ENCODE results near the gene EFCC1.
A peak's percentile ranks its signal among the peaks of the same experiment; 100 is the strongest.

EFCC1 gene

DNA sequence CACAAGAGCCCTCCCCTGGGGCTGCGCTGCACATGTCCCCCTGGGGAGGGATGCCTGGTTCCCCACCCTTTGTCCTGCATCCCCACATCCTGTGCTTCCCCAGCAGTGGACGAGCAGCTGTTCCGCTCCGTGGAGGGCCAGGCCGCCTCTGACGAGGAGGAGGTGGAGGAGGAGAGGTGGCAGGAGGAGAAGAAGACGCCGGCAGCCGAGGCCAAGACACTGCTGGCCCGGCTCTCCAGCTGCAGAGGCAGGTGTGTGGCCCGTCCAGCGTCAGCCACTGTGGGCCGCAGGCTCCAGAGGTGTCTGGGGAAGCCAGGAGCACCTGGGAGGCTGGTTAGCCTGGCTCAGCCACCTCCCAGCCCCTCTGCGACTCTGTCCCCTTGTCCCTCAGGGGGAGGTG, 31.6 kb downstream of the EFCC1 start:
- DNase-seq (ENCODE audit: low read depth): no peak

DNA sequence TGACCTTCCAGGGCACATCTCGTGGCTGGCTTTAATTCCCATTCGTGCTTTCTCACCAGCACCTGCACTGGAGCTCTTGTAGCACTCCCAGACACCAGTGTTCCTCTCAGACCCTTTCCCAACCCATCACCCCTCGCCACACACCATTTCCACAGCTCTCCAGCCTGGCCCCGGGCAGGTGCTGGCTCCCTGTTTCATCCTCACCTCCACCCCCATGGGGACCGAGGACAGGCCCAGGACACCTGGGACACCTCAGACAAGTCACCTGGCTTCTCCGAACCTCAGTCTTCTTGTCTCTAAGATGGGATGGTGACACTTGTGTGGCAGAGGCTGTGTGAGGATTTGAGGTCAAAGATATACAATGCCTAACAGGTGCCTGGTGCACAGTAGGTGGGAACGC, 32.0 kb downstream of the EFCC1 start:
- DNase-seq (ENCODE audit: low read depth): no peak

DNA sequence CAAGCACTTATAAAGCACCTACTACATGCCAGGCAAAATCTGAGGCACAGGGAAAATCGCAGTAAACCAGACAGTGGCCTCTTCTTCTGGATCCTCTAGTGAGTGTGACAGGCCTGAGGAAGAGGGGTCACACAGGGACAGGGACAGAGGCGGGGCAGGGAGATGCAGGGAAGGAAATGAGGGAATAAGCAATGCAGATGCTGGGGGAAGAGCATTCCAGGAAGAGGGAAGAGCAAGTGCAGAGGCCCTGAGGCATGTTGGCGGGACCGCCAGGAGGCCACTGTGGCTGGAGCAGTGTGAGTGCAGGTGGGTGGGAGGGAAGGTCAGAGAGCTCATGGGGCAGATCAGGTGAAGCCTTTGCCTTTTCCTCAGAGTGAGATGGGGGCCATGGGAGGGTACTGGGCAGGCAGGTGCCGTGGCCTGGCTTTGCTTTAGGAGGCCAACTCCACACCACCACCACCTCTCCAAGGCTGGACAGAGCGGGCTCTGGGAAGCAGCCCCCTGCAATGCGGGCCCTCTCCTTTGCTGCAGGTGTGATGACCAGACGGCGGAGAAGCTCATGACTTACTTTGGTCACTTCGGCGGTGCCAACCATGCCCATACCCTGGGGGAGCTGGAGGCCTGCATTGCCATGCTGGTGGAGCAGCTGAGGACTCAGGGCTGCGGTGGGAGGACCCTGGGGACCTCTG, 32.7 kb downstream of the EFCC1 start:
- DNase-seq (ENCODE audit: low read depth): no peak

DNA sequence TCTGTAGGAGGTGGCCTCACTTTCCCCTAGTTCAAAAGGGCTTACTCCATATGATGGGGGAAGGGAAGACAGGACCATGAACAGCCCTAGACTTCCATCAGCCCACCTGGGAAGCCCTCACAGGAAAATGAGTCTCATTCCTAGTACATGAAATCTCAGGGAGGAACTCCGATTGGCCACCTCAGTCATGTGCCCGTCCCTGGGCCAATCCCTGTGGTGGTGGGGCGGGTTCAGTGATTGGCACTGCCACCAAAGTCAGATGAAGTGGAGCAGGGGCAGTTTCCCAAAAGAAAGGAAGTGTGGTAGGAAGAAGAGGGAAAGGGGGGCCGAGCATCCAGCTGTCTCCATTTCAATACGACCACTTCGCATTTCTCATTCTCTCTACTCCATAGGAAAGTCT, 33.5 kb downstream of the EFCC1 start:
- DNase-seq (ENCODE audit: low read depth): no peak

DNA sequence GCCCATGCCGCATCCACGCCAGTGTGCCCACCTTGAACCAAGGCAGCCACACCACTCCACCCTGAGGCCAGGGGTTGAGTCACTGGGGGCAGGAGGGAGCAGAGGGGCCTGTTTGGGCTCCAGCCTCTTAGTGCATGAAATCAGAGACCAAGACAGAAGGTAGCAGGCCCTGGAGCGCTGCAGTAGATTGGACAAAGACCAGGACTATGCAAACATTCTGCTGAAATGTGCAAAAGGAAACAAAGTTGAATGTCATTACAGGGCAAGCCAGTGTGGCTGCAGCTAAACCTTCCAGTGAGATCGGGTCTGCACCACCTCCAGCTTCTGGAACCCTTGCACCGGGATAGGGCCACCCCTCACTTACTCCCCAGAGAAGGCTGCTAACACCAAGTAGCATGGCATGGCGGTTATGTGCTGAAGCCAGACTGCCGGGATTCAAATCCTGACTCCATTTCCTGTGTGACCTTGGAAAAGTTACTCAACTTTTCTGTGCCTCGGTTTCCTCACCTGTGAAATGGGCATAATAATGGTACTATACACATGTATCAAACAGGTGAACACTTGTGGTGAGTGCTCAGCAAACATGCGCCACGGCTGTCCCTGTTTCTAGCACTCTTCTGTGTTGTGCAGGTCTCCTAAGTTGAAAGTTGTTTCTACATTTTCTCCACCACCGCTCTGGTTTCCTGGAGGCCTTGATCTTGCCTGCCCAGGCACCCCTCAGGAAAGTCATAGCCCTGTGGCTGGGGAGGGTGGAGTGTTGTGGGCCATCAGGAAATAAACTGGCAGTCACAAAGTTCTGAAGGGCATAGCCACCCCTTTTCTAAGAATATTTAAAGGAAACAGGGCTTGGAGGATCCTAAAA, 34.5 kb downstream of the EFCC1 start:
- DNase-seq (ENCODE audit: low read depth): no peak

DNA sequence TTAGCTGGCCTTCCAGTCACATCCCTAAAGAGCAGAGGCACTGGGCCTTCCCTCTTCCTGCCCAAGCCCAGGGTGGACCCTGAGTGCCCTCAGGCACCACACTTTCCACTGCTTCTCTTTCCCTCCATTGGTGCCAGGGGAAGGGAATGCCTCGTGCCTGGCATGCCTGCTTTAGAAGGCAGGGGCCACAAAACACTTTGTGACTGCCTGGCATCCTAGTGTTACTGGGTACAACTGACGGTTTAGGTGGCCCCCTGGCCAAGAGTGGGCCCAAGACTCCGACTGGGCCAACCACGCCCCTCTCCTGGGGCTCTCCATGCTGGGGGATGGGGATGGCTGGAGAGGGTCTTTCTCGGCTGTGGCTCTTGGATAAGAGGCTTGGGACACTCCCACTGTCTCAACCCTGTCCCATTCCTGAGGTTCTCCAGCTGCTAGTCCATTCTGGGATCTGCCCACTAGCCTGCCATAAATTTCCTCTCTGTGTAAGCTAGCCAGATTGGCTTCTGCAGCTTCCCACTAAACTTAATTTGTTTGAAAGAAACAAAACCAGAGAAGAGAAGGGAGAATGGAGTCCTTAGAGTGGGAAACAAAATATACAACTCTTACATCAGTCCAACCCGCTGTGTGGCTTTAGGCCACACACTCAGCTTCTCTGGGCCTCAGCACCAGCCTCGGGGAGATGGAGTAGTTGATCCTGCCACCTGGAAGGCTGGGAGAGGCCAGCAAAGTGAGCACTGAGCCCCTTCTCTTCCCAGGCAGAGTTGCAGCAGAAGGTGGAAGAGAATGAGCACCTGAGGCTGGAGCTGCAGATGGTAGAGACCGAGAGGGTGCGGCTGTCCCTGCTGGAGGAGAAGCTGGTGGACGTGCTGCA, 35.4 kb downstream of the EFCC1 start:
- DNase-seq (ENCODE audit: low read depth): no peak

DNA sequence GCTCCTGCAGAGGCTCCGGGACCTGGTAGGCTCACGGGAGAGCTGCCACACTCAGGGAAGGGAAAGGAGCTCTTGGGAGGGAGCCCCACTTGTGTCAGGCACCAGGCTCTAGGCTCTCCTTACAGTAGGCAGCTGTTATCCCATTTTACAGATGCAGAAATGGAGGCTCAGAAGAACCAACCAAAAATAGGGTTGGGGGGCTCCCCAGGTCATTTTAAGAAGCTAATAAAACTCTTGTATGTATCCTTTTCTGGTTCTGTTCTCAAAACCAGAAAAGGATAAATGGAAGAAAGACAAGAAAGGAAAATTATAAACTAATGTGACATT, 36.0 kb downstream of the EFCC1 start:
- DNase-seq (ENCODE audit: low read depth): no peak

DNA sequence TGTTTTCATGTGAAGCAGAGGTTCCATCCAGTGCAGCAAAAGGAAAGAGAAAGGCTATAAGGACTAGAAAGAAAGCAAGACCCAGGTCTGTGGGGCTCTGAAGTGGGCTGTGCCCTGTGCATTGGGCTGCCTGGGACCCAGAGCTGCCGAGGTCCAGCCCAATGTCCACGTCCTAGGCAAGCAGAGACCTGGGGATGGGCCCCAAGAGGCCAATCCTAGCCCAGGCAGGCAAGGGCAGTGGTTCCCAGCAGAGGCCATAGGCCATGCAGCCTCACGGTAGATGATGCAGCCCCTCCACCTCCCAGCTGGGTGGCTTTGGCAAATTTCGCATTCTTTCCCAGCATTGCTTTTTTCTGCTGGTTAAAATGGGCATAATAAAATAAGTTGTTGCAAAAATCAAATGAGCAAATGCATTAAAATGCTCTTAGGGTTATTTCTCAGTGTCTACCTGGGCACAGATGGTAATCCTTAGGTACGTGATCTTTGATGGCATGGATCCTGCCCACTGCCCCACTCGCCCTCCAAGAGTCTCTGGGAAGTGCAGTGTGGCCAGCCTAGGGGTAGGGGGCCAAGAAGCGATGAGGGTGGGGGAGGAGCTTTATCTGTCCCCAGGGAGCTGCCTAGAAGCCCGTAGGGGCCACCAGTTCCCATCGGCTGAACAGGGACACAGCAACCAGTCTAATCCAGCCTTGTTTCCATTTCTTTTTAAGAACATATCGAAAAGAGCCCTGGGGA, 37.2 kb downstream of the EFCC1 start:
- no peak for DNase-seq (ENCODE audit: low read depth)

DNA sequence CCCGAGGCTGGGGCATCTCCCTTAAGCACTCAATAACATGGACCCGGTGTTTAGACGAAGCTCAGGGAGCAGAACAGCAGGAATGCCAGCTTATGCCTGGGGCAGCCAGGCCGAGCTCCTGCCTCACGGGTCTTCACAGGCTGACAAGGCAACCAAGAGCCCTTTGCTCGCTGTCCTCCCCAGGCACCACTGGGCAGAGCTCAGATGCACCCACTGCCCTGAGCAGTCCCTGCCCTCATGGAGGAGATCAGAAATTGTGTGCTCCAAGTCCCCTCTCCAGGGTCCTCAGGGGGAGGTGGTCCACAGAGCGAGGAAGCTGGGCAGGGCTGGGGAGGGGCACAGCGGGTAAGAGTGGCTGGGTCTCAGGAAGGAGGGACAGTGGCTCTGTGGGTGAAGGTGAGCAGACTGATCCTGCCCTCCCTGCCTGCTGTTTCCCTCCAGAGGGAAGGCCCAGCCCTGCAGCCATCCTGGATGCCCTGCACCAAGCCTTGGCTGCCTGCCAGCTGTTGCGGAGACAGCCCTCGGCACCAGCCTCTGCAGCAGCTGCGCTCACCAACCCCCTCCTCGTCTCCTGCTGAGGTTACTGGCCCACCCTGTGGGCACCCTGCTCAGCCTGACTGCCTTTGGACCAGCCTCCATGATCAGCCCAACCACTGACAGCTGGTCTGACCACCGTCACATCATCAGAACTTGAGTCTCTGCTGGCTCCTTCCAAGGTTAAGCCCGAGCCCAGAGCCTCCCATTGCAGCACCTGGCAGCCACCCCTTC, 38.4 kb downstream of the EFCC1 start:
- DNase-seq (ENCODE audit: low read depth): no peak

DNA sequence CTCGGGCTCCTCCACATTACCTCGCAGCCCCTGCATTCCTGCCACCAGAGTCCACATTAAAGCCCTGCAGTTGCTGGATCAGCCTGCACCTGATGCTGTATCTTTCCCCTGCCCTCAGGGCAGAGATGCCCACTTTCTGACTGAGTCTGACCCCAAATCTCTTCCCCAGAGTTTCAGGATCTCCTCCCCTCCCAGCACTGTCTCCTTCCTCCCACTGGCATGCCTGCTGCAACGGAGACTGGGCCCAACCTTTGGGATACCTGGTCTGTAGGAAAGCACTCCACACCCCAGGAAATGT, 38.9 kb downstream of the EFCC1 start:
- no peak for DNase-seq (ENCODE audit: low read depth)

DNA sequence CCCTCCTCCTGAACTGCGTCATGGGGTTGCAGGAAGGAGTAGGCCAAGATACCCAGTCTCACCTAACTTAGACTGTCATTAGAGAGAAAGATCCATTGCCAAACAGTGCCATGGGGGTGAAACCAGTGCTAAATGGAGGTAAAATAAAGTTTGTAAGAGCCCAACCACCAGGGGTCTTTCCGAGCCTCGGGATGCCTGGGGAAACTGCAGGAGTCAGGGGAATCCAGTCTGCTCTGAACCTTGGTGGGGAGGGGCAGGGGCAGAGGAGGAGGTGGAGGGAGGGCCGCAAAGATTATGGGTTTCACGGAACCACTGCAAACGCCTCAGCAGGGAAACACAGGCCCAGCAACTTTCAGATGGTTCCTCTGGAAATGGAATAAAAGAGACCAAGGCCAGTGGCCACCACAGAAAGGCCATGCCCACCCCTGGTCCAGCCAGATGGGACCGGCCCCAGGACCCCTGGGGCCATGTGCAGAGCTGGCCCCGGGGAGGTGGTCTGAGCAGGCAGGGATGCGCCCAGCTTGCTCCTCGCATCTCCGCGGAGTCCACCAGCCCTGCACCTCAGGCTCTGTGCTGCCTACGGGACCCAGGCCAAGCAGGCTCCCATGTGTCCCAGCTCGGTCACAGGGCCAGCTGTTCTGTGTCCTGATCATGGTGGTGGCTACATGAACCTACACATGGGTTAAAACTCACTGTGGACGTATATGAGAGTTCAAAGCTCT, 39.6 kb downstream of the EFCC1 start:
- DNase-seq (ENCODE audit: low read depth): no peak

DNA sequence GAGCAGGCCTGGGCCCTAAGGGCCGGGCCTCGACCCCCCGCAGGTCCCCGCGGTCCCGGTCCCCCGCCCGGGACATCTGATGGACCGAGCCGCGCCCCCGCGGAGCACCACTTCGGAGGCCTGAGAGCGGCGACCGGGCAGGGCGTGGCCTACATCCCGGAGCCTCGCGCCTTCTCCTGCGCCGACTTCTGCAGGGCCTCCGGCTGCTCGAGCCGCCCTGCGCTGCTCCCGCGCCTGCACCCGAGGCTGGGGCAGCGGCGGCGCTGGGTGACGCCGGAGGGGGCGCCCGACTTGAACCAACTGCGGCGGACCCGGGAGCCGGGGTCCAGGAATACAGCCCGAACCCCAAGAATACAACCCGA, 44.6 kb downstream of the EFCC1 start:
- DNase-seq (ENCODE audit: low read depth): peak; percentile 14

DNA sequence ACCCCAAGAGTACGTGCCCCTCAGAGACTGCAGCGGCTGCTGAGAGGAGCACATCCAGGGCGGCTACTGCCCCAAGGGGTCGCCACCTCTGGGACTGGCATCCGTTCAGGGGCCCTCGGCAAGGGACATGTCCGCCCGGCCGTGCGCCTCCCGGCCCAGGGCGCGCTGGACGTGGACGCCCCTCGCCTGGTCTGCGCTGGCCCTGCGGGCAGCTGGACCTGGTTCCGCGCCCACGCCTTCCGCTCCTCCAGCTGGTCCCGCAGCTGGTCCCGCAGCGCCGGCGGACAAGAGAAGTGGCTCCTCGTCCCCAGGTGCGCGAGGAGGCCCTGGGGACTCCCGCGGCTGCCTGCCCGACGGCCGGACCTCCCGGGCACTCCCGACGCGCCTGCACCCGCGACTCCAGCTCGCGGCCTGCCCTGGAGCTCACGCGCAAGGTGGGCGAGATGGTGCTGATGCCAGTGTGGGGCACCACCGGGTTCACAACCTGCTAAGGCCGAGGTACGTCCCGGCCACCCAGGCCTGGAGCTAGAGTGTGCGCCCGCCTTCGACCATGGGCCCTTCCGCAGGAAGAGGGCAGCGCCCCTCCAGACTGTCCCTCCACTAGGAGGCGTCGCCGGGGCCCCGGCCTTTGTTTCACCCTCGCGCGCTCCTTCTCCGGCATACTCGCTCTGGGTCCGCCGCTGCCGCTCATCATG, 45.1 kb downstream of the EFCC1 start:
- DNase-seq (ENCODE audit: low read depth): no peak

DNA sequence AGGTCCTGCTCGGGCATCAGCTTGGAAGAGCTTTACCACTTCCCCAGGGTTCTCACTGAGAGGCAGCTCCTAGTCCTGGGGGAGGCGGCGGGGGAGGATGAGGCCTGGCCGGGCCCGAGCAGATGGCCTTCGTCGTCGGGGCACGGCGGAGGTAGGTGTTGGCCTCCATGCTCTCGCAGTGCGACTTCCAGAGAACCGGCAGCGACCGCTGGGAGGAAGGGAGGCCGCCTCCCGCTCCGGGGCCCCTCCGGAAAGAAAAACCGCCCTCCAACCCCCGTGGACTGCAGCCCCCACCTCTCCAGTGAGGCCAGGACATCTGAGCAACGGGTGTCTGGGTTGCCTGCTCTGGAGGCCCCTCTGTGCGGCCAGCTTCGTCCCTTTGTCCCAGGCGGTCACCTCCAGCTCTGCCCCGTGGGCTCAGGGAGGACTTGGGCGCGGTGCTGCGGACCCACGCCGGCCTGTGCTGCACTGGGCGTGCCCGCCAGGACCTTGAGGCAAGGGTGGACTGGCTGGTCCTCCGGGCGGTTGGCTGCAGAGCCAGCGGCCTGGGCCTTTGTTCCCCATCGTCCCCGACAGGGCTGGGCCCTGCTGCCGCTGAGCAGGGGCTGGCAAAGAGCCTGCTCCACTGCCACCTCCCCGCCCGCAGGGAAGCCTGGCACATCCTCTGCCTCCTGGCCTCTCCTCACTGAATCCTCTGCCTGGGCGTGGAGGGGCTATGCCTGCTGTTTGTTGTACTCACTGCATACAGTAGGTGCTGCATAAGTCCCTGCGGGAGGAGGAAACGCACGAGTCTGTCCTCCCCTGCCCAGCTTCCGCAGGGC, 45.8 kb downstream of the EFCC1 start:
- DNase-seq (ENCODE audit: low read depth): no peak

DNA sequence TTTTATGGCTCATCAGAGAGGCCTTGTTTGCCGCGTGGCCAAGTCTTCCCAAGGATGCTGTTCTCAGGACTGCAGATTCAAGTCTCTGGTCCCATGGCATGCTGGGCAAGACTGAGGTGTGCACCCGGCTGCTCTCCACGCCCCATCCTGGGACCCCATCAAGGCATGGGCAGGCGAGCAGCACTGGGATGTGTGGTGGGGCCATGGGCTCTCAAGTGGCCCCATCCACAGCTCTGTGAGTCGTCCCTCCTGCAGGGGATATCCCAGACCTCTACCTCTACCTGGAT, 46.4 kb downstream of the EFCC1 start:
- no peak for DNase-seq (ENCODE audit: low read depth)

DNA sequence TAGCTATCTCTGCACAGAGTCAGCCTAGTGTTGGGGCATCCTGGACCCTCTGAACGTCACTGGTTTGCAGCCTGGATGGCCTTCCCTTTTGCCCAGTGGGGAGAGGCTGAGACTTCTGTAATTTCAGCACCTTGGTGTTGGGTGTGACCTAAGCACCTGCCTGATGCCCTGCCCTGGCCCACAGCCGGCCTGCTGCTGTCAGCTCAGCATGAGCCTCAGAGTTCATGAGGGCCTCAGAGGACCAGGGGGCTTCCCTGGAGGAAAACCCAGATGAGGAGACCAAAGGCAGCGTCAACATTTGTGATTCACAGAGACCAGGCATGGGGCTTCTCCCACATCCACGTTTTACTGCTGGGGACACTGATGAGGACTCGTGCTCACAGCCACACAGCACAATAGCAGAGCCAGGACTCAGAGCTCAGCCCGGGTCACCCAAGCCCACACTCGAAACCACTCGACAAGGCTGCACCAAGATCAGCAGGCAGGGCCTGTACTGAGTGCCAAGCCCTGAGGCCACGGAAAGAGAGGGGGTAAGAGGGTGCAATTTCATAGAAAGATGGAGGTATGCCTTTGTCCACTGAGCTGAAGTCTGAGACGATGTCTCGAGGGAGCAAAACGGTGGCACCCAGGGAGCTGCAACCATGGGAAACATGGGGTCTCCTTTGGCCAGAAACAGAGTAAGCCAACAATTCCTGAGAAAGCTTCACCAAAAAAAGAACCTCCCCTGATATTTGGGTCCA, 49.6 kb downstream of the EFCC1 start:
- no peak for DNase-seq (ENCODE audit: low read depth)

DNA sequence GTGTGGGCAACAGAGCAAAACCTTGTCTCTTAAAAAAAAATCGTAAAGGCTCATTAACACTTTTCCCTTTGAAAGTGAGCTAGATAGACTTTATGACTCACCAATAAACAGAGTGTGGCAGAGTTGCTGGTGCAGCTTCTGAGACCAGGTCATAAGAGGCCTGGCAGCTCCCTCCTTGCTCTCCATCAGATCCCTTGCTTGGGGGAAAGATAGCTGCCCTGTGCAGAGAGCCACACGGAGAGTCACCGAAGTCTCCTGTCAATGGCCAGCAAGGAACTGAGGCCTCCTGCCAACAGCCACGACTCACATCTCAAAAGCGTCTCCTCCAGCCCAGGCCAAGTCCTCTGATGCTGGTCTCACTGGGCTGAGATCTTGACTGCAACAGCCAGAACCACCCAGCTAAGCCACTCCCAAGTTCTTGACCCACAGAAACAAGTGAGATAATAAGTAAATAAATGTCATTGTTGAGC, 50.8 kb downstream of the EFCC1 start:
- no peak for DNase-seq (ENCODE audit: low read depth)

DNA sequence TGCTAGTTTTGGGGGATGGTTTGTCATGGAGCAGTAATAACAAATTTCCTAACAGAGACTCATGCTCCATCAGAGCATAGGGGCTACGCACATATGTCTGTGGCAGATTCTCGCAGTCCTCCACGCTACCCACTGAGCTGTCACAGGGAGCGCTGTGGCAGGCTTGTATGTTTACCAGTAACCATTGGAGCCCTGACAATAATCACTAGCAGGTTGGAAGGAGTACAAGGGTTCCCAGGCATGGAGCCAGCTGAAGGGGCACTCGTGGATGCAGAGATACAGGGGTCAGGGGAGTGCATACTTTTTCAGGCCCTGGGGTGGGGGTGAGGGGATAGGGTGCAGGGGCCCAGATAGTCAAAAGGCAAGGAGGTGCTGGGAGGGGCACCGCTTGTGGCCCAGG, 51.6 kb downstream of the EFCC1 start:
- DNase-seq (ENCODE audit: low read depth): no peak

DNA sequence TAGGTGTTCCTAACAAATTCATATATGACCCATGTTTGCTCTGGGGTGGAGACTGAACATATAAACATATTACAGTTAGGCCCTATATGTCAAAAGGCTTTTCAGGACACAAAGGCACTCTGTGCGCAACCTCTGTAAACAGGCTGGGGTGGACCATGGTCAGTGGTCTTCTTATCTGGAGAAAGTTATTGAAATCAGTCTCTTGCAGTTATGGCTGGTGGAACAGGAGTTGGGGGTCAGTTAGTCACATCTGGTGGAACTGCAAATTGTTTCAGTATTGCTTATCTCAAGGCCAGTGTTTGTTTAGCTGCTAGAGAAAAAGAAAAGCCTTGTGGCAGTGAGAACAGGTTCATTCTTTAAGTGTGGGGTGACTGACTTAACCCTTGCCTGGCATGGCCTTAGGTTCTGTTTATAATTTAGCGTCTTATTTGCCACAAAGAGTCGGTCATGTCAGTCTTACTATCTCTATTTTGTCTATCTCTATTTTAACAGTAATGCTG, 53.6 kb downstream of the EFCC1 start:
- no peak for DNase-seq (ENCODE audit: low read depth)

Measured in stimulated activated CD8-positive, alpha-beta memory T cell treated with anti-CD3 and anti-CD28 coated beads, Interleukin-15, amount 100 ng/mL, for 1 hour (primary cell).